Stimulated activated CD4-positive, alpha-beta T cell treated with anti-CD3 and anti-CD28 coated beads, TNF-alpha, amount 100 ng/mL, for 4 hours (primary cell): Measurements from ENCODE around the gene PGF.
A peak's percentile ranks its signal among the peaks of the same experiment; 100 is the strongest.
"Not testable (repeated sequence)": the region's sequence is repeated elsewhere in the genome, so short reads cannot be mapped to it uniquely, and the experiment has no call there.

Source experiments
- DNase-seq, 3 experiments: peaks; one replicate each; pipeline ENCODE4 v3.0.0-alpha.2; 2020; ENCODE audit warnings: low read depth in 3 of 3

PGF gene

DNA sequence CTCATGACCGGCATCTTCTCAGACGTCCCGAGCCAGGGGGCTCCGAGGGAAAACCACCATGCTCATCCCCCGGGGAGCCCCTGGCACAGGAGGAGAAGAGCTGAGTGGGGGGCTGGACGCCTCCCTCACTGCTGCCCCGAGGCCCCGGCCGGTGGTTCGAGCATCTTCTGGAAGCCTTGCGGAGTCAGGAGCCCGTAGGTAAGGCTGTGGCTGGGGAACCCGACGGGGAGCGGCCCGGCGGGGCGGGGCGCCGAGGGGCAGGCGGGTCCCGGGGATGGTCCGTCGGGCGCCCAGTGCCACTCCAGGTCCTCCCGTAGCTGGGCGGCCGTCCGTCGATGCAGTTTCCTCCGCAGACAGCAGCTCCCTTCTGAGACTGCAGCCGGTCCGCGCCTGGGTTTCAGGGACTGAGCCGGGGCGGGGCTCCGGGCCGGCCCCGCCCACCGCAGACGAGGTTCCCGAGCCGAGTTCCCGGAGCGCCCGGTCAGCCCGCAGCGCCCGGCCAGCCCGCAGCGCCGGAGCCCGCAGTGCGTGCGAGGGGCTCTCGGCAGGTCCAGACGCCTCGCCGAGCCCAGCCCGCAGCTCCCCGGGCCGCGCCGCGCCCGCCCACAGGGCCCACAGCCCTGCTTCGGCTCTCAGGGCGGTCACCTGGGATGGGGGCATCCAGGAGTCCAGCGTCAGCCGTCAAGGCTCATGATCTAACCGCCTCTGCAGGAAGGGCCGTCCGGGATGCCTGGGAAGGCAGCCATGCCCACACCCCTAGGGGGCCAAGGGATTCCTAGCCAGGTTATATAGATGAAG lies at the start of gene PGF:
Gene PGF, minus strand, starts transcription at position 369 of the 798 bp plus-strand sequence. Its CDS starts 355 bp downstream, at position 14.
- DNase-seq, result no peak

DNA sequence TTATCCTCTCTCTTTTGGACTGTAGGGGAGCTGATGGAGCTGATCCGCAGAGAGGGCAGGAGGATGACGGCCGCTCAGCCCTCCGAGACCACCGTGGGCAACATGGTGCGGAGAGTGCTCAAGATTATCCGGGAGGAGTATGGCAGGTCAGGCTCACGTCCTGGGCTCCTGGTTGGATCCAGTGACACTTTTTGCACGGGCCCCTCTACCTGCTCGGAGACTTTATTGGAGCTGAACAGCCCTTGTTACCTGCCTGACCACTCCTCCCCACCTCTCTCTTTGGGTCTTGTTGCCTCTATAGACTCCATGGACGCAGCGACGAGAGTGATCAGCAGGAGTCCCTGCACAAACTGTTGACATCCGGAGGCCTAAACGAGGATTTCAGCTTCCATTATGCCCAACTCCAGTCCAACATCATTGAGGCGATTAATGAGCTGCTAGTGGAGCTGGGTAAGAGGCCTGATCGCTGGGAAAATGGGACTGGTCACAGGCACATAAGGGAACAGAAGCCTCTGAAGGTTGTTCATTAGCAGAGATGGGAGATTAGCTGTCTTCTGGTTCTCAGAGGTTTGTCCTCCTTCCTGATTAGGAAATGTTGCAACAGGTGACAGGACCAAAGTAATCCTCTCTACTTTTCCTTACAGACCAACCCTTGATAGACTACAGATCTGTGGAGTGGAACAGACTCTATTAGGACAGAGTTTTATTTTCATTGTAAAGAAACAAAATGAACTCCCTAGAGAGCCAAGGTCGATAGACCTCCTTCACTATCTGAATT lies 48.0 kb upstream of the PGF start:
- DNase-seq, result no peak

DNA sequence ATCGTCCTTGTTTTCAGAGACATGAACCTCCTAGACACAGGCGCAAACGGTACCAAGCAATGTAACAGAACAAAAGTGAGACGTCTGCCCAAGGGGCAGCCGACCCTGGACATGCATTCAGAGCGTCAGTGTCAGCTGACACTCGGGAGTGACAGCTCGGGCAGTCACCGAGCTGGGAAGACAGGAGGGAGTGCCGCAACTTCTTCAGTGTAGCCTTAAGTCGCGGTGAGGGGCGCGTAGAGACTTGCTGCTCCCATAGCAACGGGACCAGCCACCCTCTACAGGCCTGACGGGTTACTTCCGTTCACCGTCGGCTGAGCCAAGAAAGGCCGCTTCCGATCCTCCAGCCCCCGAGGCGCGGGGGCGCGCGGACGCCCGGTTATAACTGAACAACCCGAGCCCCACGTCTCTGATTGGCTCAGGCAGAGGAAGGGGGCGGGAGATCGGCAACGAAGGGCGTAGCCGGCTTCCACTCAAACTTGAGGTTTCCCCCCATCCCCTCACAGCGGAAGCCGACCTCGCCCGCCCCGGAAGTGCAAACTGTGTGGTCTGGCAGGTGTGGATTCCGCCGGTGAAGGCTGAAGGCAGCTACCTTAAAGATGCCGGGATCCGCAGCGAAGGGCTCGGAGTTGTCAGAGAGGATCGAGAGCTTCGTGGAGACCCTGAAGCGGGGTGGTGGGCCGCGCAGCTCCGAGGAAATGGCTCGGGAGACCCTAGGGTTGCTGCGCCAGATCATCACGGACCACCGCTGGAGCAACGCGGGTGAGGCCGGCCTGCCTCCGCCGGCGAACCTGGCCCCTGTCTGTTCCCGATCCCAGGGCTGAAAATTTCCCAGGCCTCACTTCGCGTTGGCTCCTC lies 47.2 kb upstream of the PGF start, which contains the start of gene EIF2B2:
Gene EIF2B2, plus strand, starts transcription at position 530 of the 858 bp plus-strand sequence. Its CDS starts 70 bp downstream, at position 600.
- DNase-seq, result peak; percentile 96 to 98 (median 98)

DNA sequence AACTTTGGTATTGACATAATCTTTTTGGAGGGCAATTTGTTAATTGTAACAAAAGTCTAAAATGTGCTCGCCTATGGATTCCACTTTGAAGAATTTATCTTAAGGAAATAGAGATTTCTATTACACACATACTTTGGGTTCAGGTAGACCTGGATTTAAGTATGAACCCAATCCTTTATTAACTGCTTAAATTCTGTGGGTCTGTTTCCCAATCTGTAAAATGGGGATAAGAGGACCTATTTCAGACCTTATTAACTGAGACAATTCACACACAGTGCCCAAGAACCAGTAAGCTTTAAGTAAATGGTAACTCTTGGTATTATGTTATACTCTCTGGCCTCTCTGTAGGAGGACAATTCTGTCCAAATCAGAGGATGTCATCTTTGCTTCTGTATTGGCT lies 46.5 kb upstream of the PGF start:
- no peak for DNase-seq

DNA sequence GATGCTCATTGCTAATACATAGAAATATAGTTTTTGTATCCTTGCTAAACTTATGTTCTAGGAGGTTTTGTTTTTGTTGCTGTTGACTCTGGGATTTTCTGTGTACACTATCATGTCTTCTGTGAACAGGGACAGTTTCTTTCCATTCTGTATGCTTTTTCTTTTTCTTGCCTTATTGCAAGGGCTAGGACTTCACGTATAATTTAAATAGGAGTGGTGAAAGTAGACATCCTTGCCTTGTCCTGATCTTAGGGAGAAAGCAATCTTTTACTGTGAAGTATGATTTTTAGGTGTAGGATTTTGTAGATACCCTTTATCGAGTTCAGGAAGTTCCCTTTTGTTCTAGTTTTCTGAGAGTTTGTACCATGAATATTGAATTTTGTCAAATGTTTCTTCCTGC lies 45.9 kb upstream of the PGF start:
- DNase-seq, result no peak

DNA sequence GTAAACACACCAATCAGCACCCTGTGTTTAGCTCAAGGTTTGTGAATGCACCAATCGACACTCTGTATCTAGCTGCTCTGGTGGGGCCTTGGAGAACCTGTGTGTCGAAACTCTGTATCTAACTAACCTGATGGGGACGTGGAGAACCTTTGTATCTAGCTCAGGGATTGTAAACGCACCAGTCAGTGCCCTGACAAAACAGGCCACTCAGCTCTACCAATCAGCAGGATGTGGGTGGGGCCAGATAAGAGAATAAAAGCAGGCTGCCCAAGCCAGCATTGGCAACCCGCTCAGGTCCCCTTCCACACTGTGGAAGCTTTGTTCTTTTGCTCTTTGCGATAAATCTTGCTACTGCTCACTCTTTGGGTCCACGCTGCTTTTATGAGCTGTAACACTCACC lies 40.4 kb upstream of the PGF start:
- DNase-seq, result not testable (repeated sequence)

DNA sequence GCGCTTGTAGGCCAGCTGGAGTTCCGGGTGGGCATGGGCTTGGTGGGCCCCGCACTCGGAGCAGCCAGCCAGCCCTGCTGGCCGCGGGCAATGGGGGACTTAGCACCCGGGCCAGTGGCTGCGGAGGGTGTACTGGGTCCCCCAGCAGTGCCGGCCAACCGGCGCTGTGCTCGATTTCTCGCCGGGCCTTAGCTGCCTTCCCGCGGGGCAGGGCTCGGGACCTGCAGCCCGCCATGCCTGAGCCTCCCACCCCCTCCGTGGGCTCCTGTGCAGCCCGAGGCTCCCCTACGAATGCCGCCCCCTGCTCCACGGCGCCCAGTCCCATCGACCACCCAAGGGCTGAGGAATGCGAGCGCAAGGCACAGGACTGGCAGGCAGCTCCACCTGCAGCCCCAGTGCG lies 38.8 kb upstream of the PGF start:
- DNase-seq, result not testable (repeated sequence)

DNA sequence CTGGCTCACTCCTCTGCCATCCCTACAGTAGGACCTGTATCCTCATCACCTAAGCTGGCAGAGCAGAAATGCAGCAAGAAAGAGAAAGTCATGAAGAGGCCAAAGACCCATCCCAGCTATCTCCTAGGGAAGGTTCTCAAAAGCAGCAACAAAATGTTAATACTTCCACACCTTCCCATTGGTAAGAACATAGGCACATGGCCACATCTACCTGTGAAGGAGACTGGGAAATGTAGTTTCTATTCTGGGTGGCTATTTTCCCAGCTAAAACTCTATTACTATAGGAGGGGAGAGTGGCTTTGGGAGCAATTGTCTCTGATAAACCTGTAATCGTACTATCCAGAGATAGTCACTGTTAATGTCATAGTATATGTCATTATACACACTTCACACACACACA lies 33.6 kb upstream of the PGF start:
- DNase-seq, result no peak

DNA sequence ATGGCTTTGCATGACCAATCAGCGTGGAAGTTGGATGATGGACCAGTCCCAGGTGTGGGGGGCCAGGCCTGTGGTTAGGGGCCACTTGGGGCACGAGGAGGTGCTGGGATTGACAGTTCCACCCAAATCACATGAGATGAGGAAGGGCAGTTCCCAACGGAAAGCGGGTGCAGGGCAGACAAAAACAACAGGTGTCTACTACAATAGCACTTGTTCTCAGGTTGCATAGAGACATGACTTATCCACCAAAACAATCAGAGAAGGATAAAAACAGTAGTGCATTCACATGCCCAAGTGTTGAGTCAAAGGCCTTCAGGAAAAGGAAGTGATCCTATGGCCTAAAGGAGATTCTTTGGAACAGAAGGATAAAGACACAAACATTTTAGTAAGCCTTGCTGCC lies 32.7 kb upstream of the PGF start:
- DNase-seq, result no peak

DNA sequence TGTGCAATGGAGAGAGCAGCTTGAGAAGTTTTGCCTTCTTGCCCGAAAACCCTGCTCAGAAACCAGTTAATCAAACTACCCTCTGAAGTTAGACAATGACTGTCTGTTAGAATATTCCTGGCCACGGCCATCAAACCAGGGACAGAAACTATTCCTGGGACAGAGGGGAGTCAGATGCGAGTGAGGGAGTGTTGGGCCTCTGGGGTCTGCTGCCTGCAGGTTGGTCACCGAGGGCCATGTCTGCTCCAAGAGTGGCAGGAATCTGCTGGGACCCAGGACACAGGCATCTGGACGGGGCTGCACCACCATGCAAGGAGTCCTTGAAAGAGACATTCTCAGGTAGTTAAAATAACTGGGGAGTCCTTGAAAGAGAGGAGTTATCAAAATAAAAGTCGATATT lies 30.4 kb upstream of the PGF start:
- DNase-seq, result no peak

DNA sequence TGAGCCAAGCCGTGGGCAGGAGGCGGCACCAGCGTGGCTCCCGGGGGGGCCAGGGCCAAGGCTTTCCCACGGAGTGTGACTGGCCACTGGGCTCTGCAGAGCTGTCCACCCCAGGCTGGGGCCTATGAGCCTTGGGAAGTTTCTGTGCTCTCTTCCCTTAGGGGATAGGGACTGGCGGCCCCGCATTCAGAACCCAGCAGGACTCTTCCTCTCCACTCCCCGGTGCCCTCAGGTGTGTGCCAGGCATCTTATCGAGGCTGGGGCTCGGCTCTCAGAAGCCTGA lies 29.6 kb upstream of the PGF start:
- DNase-seq, result no peak

DNA sequence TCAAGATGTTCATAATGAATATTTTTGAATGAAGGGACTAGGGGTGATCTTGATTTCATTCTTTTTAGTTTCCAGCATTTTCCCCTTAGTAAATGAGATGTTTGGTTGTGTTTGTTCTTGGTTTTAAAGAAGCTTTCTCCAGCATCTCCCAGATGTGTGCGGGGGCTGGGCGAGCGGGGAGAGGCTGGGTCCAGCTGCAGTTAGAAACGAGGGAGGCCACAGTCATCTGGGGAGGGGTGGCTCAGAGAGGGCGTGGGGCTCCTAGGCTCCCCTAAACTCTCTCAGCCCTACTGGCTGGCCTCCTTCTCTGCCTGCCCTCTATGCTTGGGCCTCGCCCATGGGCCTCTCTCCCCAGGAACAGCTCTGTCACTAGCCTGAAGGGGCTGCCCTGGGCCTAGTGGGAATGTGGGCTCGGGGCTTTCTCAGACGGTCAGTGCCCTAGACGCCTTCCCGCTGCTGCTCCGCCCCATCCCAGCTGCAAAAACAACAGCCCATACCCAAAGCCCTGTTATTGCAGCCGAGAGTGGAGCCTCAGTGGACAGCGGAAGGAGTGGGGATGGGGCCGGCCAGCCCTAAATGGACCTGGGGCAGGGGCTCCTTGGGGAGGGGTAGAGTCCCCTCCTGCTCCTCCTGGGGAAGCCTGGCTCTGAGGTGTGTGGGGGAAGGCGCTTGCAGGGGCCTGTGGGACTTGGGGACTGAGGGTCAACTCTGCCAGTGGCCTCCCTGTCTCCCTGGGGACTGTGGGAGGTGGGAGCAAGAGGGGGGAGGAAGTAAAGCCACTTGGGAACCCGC lies 29.0 kb upstream of the PGF start:
- no peak for DNase-seq

DNA sequence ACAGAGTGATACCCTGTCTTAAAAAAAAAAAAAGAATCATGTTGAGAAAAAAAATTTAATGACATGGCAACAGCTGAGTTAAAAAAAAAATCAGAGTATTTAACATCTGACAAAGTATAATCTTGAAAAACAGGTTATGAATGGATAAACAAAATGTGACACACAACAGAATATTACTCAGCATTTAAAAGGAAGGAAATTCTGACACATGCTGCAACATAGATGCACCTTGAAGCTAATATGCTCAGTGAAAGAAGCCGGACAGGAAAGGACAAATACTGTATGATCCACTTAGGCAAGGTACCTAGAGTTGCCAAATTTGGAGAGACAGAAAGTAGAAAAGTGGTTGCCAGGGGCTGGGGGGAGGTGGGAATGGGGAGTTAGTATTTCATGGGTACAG lies 27.9 kb upstream of the PGF start:
- no peak for DNase-seq

DNA sequence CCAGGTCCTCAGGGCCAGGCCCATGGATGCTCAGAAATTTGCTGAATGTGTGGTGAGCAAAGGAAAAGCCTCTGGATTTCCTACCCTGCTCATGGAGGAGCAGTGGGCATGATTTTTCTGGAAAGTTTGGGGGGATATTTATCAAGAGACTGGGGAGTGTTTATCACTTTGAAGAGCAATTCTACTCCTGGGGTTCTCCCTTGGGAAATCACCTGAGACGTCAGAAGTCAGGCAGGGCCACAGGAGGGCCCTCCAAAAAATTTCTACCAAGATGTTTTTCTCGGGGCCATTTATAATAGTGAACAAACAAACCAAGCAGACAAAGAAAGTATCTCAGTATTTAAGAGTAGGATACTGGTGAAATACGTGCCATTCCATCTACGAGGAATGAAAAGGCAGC lies 27.3 kb upstream of the PGF start:
- no peak for DNase-seq

DNA sequence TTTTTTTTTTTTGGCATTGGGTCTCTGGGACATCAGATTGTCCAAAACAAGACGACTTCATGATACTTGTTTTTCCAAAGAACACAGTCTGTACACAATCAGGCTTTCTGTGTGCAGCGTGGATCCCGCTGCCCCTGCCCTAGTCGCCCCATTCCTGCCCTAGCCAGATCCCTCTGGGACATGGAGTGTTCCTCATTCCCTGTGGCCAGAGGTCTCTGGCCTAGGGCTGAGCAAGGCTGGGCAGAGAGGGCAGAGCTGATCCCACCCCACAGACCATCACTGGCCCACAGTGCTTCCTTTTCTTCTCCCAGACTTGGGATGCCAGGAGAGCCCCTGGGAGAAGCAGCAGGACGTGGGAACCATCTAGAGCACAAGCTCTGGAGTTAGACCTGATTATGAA lies 26.4 kb upstream of the PGF start:
- DNase-seq, result no peak

DNA sequence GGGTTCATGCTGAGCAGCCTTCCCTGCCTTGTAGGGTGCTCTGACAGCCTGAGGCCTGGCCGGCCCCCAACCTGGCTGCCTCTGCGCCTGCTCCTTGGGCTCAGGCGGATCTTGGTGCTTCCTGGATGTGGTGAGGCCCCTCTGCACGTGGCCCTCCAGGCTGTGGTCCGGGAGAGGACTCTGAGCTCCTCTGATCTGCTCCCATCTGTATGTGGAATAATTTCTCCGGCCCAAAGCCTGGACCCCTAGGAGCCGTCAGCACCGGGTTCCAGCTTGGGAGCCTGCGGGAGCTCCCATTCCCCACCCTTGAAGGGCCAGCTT lies 26.0 kb upstream of the PGF start:
- no peak for DNase-seq

DNA sequence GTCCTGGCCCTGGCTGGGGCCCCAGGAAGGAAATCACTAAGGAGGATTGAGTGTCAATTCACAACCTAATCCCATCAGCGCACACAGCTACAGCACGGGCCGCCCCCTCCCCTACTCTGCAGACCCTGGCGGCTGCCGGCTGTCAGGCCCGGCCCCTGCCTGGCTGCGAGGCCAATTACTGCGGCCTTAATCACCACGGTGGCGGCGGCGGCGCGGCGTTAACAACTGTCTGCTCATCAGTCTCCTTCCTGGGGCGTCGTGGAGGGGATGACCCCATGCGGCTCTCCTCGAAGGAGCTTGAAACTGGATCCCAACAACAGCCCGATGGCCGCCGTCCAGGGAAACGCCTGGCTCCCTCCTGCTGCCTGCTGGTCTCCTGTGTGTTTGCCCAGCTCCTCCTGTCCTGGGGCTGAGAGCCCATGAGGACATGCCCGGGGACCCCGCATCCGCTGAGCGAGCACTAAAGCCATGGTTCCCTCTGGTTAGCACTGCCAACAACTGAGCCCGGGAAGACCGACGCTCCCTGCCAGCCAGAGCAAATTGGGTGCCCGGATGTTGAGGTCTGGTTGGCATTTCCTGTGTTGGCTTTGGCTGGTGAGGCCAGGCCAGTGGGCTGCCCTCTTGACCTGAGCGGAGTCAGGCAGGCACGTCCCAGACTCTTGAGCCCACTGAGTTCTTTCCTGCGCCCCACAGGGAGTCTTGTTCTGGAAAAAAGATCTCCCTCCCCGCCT lies 25.5 kb upstream of the PGF start:
- no peak for DNase-seq

DNA sequence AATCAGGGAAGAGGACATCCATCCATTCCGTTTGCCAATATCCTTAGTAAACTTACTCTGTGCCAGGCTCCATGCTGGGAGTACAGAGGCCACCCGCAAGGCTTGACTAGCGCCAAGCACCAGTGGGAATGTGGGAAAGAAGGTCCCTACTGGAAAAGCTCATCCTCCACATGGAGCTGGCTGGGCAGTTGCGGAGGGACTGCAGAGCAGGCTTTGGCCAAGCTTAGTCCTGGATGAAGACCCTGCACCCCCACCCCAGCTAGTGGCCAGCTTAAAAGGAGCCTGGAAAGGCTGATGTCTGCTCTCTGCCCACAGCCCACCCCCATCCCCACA lies 25.0 kb upstream of the PGF start:
- no peak for DNase-seq

DNA sequence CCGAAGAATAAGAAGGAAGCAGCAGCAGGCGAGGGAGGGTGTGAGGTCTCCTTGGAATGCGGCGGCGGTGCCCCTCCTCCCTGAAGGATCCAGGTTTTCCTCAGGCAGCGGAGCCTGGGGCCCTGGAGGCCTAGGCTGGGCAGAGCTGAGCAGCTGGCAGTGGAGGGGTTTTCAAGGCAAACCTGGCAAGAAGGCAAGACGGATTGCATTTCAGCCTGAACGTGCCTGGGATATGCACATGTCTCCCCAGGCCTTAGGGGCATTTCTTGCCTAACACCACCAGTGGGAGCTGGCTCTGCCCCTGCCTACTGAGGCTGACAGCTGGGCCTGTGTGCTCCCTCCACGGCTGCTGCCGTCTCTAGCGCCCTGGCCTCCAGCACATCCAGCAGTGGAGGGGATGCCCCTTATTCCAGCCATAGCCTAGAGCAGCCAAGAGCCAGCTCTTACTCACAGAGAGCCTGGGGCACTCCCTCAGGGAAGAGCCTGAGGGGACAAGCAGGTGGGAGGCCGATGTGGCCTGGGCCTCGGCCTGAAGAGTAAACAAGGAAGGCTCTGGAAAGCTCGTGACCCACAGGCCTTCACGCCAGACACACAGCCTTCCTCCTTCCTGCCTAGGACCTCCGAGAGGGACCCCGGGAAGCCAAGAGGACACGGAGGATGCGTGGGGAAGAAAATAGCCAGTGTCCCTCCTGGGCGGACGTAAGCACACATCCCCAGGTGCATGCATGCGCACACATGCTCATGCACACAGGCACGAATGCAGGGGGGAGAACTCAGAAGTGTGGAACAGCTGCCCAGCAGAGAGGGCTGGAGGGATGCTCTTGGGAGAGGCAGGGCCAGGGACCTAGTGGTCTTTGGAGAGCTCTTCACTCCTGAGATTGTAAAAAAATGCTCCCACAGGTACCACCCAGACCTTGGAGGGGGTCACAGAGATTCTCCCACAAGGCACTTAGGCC lies 24.3 kb upstream of the PGF start:
- no peak for DNase-seq

DNA sequence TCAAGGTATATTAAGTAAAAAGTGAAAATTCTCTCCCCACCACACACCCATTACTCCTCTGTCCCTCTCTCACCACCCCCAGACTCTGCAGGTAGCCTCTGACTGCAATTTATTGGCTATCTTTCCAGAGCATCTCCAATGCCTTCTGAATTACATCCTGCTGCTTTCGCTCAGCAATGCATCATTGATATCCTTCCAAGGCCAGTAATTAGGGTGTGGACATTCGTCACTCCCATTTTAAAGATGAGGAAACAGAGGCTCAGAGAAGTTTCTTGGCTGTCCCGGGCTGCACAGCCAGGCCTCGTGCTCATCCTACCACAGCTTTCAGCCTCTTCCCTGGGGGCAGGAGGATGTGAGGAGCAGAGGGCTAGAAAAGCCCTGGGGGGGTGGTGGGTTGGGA lies 23.6 kb upstream of the PGF start:
- DNase-seq, result no peak
